ENCODE data around the gene PLPP2.

GRCh38 chr19:277581-278165, 13.5 kb downstream of the PLPP2 start:
- no peak for TF ChIP-seq CTCF (IDR thresholded peaks at IDR 0.05; ENCODE audit: low read length)
- TF ChIP-seq EZH2 (IDR thresholded peaks at IDR 0.05; ENCODE audit: borderline replicate concordance, low read length): no peak

All from OCI-LY1 (cell line).